ENCODE data around the gene MSRB3.
"Not testable (repeated sequence)": the region's sequence is repeated elsewhere in the genome, so short reads cannot be mapped to it uniquely, and the experiment has no call there.

- TF ChIP-seq CTCF (conservative IDR thresholded peaks at IDR 0.05 in 1 of 2, IDR thresholded peaks at IDR 0.05 in 1 of 2; ENCODE audit: low read depth in 1 of 2, low read length in 2 of 2); EZH2 (IDR thresholded peaks at IDR 0.05; ENCODE audit: low read length, missing control alignments): not testable (repeated sequence)
Measured at GRCh38 chr12:65315238-65315637, 36.8 kb downstream of the MSRB3 start.
